Erythroblast (primary cell): ENCODE results near the gene LRMDA.

Source experiments
- DNase-seq, 2 experiments: peaks; one replicate each; lab custom pipeline; 2025; lab: John Stamatoyannopoulos, UW
- GATA1 ChIP-seq: IDR thresholded peaks from 2 replicates; pipeline ENCODE4 v1.6.1; 2011; ENCODE audit warnings: low read depth, mild to moderate bottlenecking, control low read depth, low read length, moderate library complexity
- POLR2A ChIP-seq: IDR thresholded peaks from 2 replicates; pipeline ENCODE4 v1.6.1; 2011; ENCODE audit warnings: mild to moderate bottlenecking, low read length

Gene LRMDA

DNA sequence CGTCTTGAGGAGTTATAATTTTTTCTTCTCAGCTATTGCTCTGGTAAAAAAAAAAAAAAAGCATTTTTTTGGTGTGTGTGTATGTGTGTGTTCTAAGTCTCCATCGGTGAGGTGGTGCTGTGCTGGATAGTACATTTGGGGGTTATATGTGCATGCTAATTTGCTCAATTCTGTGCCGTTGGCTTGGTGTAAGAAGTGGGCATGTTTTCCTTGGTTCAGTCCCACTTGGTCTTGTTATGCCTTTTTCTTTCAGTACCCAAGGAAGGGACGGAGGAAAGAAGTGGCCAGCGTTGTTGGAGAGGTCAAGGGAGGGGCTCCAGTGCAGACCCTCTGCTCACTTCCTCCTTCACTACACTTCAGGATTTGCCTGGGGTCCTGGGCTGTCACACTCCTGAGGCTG, 20.4 kb downstream of the LRMDA start:
- TF ChIP-seq GATA1 (no peak), POLR2A (no peak)
- no peak for DNase-seq

GRCh38 chr10:75452997-75453396, 21.6 kb downstream of the LRMDA start:
- TF ChIP-seq POLR2A: no peak
- no peak for TF ChIP-seq GATA1
- no peak for DNase-seq

GRCh38 chr10:75456122-75456521, 24.7 kb downstream of the LRMDA start:
- no peak for DNase-seq
- TF ChIP-seq POLR2A: no peak
- TF ChIP-seq GATA1: no peak

GRCh38 chr10:75460059-75460458, 28.6 kb downstream of the LRMDA start:
- no peak for DNase-seq
- TF ChIP-seq POLR2A (no peak), GATA1 (no peak)

DNA sequence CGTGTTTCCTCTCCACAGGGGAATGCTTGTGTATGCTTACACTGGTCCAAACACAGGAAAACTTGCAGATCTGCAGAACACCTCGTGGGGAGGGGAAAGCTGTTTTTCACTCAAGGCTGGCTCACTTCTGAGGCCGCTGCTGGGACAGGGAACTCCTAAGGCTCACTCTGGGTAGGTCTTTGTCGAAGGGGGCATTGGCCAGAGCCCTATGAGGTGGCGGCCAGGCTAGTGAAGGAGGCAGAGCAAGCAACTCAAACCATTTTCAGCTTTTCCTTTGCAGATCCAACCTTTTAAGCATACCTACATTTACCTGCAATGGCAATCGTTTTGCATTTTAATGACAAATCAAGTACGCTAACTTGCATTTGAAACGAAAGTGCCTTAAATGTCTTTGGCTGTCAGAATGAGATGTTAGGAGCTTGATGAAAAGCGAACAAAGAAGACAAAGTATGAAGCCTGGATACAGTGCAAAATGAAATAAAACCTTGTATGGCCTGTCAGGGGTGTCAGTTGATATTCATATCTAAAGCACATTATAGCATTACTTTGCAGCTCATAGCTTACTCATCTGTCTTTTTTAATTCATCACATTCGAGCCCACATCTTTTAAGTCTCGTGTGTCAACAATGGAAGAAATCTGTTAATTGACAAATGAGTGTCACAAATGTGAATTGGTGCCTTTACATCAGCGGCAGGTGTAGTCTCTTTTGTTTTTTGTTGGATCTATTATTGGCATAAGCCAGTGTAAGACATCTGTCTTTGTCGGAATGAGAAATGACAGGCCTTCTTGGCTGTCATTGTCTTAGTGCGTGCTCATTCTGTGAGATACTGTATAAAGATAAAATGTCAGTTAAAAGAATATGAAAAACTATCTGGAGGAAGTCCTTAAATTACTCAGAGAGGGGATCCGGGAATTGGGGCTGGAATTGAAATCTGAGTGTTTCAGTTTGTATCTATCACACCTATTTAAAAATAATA, 30.5 kb downstream of the LRMDA start:
- TF ChIP-seq POLR2A (no peak), GATA1 (no peak)
- no peak for DNase-seq

- no peak for DNase-seq
- TF ChIP-seq GATA1 (no peak), POLR2A (no peak)
Observed at GRCh38 chr10:75462865-75463264, 31.4 kb downstream of the LRMDA start.

DNA sequence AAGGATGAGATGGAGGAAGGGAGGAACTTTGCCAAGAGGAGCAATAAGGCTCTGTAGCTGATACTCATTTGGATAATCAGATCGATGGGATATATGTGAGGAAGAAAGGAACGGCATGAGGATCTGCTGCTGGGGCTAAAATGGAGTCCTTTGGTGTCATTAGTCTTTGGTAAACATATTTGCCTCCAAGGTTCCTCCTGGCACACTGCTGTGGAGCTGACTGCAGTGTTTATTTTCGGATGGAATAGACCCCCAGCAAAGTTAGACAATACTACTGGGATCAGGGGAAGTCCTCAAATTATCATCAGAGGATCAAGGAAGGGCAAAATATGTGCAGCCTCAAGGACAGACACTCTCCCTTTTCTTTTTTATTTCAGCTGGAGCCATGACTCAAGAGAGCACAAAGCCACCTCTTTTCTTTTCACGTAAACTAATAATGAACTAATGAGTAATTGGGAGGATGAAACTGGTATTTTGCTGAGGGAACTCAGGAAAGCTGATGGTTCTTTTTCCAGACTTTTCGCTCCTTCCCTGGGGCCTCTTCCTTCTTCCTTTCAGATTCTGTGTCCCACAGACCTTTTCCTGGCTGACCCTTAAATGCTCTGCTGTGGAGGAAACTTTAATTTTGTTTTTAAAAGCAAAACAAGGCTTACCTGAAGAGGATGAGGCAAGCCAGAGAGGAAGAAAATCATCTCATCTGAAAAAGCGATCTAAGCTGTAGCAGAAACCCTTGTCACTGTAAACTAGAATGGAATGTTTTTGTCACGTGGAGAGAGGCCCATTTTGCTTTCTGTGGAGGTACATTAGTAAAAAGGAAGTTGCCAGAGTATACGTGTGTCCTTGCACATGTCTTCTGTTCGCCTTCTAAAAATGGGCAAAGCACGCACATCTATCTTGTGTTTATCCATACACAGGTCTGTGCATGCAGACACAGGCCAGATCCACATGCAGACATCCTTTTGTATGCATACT, 33.3 kb downstream of the LRMDA start:
- DNase-seq: no peak

GRCh38 chr10:75465450-75465827, 34.0 kb downstream of the LRMDA start:
- TF ChIP-seq POLR2A: no peak
- no peak for TF ChIP-seq GATA1
- DNase-seq: no peak

More for the DNA sequence above, 33.3 kb downstream of the LRMDA start:
- no peak for TF ChIP-seq POLR2A
- TF ChIP-seq GATA1: no peak

DNA sequence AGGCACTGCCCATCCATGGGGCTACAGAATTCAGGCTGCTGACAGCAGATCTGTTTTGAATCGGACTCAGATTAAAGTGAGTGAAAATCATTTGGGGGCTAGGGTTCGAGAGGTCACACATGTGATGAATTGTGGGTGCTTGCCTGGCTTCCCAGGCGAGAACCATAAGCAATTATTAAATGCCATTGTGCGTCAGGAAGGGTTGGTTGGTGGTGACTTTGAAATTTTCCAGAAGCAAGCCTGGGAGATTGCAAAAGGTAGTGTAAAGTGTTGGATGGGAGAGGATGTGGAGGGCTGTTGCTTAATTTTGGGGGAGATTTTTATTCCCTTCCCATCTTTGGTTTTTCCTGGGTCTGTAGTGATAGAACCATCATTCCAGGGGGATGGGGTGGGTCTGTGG, 34.6 kb downstream of the LRMDA start:
- TF ChIP-seq POLR2A (no peak), GATA1 (no peak)
- no peak for DNase-seq

DNA sequence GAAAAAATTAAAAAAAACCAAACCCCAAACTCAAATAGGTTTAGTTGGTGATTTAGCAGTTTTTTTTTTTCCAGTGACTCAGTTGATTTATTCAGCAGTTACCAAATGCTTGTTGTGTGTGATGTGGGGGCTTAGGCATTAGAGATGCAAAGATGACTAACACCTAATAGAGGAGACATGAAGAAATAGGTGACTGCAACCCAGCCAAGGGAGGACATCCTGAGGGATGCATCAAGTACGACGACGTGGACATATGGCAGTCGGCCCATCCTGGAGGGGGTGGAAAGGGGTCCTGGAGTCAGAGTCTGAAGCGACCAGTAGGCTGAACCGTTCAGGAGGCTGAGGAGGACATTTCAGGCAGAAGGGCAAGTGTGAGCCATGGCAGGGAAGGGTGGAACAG, 35.5 kb downstream of the LRMDA start:
- TF ChIP-seq GATA1 (no peak), POLR2A (no peak)
- no peak for DNase-seq

- TF ChIP-seq POLR2A: no peak
- TF ChIP-seq GATA1: no peak
- no peak for DNase-seq
Observed at GRCh38 chr10:75468612-75469005, 37.2 kb downstream of the LRMDA start.

- no peak for DNase-seq
- no peak for TF ChIP-seq POLR2A
- TF ChIP-seq GATA1: no peak
Observed at GRCh38 chr10:75469006-75469616, 37.7 kb downstream of the LRMDA start.

GRCh38 chr10:75470901-75471300, 39.5 kb downstream of the LRMDA start:
- no peak for DNase-seq
- TF ChIP-seq POLR2A (no peak), GATA1 (no peak)
